Liver (tissue), 9 donors: ENCODE data around the gene RIIAD1. TPM values are rescaled to one million over a fixed set of nuclear protein-coding genes. Genes with fewer than 3 reads are reported as not detected.

Experiments used
- DNase-seq: peaks from one replicate; pipeline ENCODE4 v3.0.0-alpha.2; 2017; ENCODE audit warnings: low spot score
- H3K27ac ChIP-seq, 2 donors: one replicate each; pipeline ENCODE4 v1.7.0; 2013; ENCODE audit warnings: inconsistent platforms in 2 of 2, low read length in 2 of 2, control low read depth in 1 of 2, low read depth in 1 of 2, mild to moderate bottlenecking in 1 of 2
- H3K27me3 ChIP-seq, 4 donors: one replicate each; pipeline versions ENCODE4 v1.6.1 to v1.7.0; 2013; ENCODE audit warnings: low read length in 3 of 4, inconsistent platforms in 1 of 4, mild to moderate bottlenecking in 1 of 4, moderate library complexity in 1 of 4; ENCODE audit not compliant: control insufficient read depth in 4 of 4, insufficient read depth in 4 of 4
- H3K36me3 ChIP-seq, 4 donors: one replicate each; pipeline versions ENCODE4 v1.6.1 to v1.7.0; 2013; ENCODE audit warnings: low read length in 3 of 4, mild to moderate bottlenecking in 3 of 4, low read depth in 1 of 4, moderate library complexity in 1 of 4; ENCODE audit not compliant: control insufficient read depth in 4 of 4, insufficient read depth in 3 of 4
- H3K4me1 ChIP-seq, 4 donors: one replicate each; pipeline versions ENCODE4 v1.6.1 to v1.7.0; 2013; ENCODE audit warnings: low read length in 3 of 4, mild to moderate bottlenecking in 3 of 4, moderate library complexity in 1 of 4; ENCODE audit not compliant: control insufficient read depth in 4 of 4, insufficient read depth in 4 of 4
- H3K4me3 ChIP-seq, 3 donors: one replicate each; pipeline versions ENCODE4 v1.6.1 to v1.7.0; 2013; ENCODE audit warnings: low read length in 3 of 3, control low read depth in 1 of 3, low read depth in 1 of 3, mild to moderate bottlenecking in 1 of 3
- H3K9ac ChIP-seq, 2 donors: one replicate each; pipeline ENCODE4 v1.7.0; 2013; ENCODE audit warnings: low read length in 2 of 2, mild to moderate bottlenecking in 2 of 2, moderate library complexity in 2 of 2, control low read depth in 1 of 2, low read depth in 1 of 2
- H3K9me3 ChIP-seq, 4 donors: one replicate each; pipeline versions ENCODE4 v1.6.1 to v1.7.0; 2013; ENCODE audit warnings: low read length in 3 of 4; ENCODE audit not compliant: control insufficient read depth in 4 of 4
- ATF3 ChIP-seq: IDR thresholded peaks from 2 replicates; pipeline ENCODE4 v1.6.1; 2016; ENCODE audit warnings: antibody characterized with exemption
- EGR1 ChIP-seq, 2 donors: IDR thresholded peaks; 2 replicates each; pipeline ENCODE4 v1.6.1; 2016 to 2018; ENCODE audit warnings: antibody characterized with exemption in 2 of 2, low read depth in 2 of 2
- FOXA1 ChIP-seq: IDR thresholded peaks from 2 replicates; pipeline ENCODE4 v1.6.1; 2016; ENCODE audit warnings: antibody characterized with exemption
- FOXA2 ChIP-seq: IDR thresholded peaks from 2 replicates; pipeline ENCODE4 v1.6.1; 2016; ENCODE audit warnings: antibody characterized with exemption
- GABPA ChIP-seq, 2 donors: IDR thresholded peaks in 1 of 2; conservative IDR thresholded peaks in 1 of 2; 2 replicates each; pipeline ENCODE4 v1.6.1; 2016; ENCODE audit warnings: antibody characterized with exemption in 2 of 2, mild to moderate bottlenecking in 1 of 2, moderate library complexity in 1 of 2
- HNF4A ChIP-seq, 2 donors: conservative IDR thresholded peaks; 2 replicates each; pipeline ENCODE4 v1.6.1; 2016; ENCODE audit warnings: antibody characterized with exemption in 2 of 2, mild to moderate bottlenecking in 2 of 2
- HNF4G ChIP-seq: IDR thresholded peaks from 2 replicates; pipeline ENCODE4 v1.6.1; 2016; ENCODE audit warnings: antibody characterized with exemption
- JUND ChIP-seq, 2 donors: IDR thresholded peaks; 2 replicates each; pipeline ENCODE4 v1.6.1; 2016; ENCODE audit warnings: antibody characterized with exemption in 2 of 2
- NR2F2 ChIP-seq: IDR thresholded peaks from 2 replicates; pipeline ENCODE4 v1.6.1; 2016; ENCODE audit warnings: antibody characterized with exemption
- RAD21 ChIP-seq, 2 donors: IDR thresholded peaks; 2 replicates each; pipeline ENCODE4 v1.6.1; 2016; ENCODE audit warnings: antibody characterized with exemption in 2 of 2, mild to moderate bottlenecking in 2 of 2
- RXRA ChIP-seq, 2 donors: IDR thresholded peaks; 2 replicates each; pipeline ENCODE4 v1.6.1; 2017 to 2018; ENCODE audit warnings: antibody characterized with exemption in 2 of 2, mild to moderate bottlenecking in 1 of 2
- TAF1 ChIP-seq: conservative IDR thresholded peaks from 2 replicates; pipeline ENCODE4 v1.6.1; 2016; ENCODE audit warnings: antibody characterized with exemption, mild to moderate bottlenecking
- YY1 ChIP-seq: IDR thresholded peaks from 2 replicates; pipeline ENCODE4 v1.6.1; 2016; ENCODE audit warnings: antibody characterized with exemption, mild to moderate bottlenecking
- ZBTB33 ChIP-seq: IDR thresholded peaks from 2 replicates; pipeline ENCODE4 v1.6.1; 2016; ENCODE audit warnings: antibody characterized with exemption
- WGBS: extraction: QIAGEN DNeasy Blood & Tissue Kit; methylation state at CpG from one replicate; pipeline ENCODE4 v1.1.7; 2013; 5-methylcytosine and 5-hydroxymethylcytosine counted together
- polyA plus RNA-seq, 2 donors: library from polyadenylated mRNA; stranded (reverse) in 1 of 2; unstranded in 1 of 2; fragments of 200-250 nt in 1 of 2; fragments of >200 nt in 1 of 2; fragmentation: Nextera tagmentation in 1 of 2; extraction: Ambion mirVana in 1 of 2; gene quantifications; one replicate each; pipeline versions ENCODE4 v1.2.1 to v1.2.3, GENCODE V29; 2013 to 2015
- total RNA-seq, 2 donors: library from RNA; depleted of rRNA; stranded (reverse); fragments of >200 nt; gene quantifications; one replicate each; pipeline ENCODE4 v1.2.3, GENCODE V29; 2014
- TF ChIP-seq, protein P1 (sequence below): IDR thresholded peaks from 2 replicates; pipeline ENCODE4 v1.6.1; 2016; ENCODE audit warnings: antibody characterized with exemption, mild to moderate bottlenecking
- TF ChIP-seq, protein P2 (sequence below): IDR thresholded peaks from 2 replicates; pipeline ENCODE4 v1.6.1; 2016; ENCODE audit warnings: antibody characterized with exemption
- TF ChIP-seq, protein P3 (sequence below): fragments of 150-350 bp; IDR thresholded peaks from 2 replicates; pipeline ENCODE4 v1.5.1; 2017; ENCODE audit warnings: improper control_type of control experiment, low read depth, low read length; ENCODE audit not compliant: missing input control
- donor health status: healthy.
- donor health status: healthy.
- donor health status: healthy.
- donor health status: healthy.
- donor health status: healthy.

Gene RIIAD1
- total and polyA plus RNA-seq, 4 donors, result not detected

DNA sequence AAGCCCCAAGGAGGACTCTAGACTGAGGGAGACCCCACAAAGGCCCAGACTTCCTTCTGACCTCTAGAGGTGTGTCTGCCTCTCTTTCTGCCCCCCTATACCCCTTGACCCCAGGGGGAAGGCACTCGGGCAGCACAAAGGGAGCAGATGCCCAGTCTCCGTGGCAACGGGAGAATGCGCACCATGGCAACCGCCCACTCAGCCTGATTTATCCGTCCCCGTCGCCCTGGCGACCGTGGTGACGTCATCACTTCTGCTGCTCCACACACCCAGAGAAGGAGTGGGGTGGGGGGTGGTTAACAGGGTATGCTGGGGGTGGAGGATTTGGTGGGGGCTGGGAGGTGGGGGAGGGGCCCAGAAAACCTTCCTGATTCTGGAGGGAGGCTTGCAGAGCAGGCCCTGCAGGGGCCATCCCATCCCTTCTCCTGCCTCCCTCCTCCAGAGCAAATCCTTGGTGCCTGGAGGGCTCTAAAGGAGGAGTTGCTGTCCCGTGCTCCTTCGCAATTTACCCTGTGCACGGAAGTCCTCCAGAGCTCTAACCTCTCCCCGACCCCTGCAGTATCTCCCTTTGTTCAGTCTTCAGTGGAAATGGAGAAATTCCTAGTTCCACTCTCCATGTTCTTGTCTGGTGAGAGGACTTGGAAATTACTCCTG, 11.0 kb upstream of the RIIAD1 start (continued):
- TF ChIP-seq JUND (IDR thresholded peaks at IDR 0.05), result no peak

- Histone ChIP-seq H3K36me3 (no peaks in the 10 kb centered on the region), H3K9ac (no peak overlapping the region), H3K27ac (no peak overlapping the region), H3K9me3 (no peaks in the 10 kb centered on the region), H3K4me1 (no peaks in the 10 kb centered on the region), H3K27me3 (peaks cover 0 to 3% (median 0%) of the 10 kb centered on the region in 4 donors), H3K4me3 (no peak overlapping the region)
- DNase-seq, result no peak
- TF ChIP-seq ZBTB33, result no peak
- TF ChIP-seq GABPA (IDR thresholded peaks at IDR 0.05 in 1 of 2, conservative IDR thresholded peaks at IDR 0.05 in 1 of 2), result no peak
- TF ChIP-seq, protein P1, sequence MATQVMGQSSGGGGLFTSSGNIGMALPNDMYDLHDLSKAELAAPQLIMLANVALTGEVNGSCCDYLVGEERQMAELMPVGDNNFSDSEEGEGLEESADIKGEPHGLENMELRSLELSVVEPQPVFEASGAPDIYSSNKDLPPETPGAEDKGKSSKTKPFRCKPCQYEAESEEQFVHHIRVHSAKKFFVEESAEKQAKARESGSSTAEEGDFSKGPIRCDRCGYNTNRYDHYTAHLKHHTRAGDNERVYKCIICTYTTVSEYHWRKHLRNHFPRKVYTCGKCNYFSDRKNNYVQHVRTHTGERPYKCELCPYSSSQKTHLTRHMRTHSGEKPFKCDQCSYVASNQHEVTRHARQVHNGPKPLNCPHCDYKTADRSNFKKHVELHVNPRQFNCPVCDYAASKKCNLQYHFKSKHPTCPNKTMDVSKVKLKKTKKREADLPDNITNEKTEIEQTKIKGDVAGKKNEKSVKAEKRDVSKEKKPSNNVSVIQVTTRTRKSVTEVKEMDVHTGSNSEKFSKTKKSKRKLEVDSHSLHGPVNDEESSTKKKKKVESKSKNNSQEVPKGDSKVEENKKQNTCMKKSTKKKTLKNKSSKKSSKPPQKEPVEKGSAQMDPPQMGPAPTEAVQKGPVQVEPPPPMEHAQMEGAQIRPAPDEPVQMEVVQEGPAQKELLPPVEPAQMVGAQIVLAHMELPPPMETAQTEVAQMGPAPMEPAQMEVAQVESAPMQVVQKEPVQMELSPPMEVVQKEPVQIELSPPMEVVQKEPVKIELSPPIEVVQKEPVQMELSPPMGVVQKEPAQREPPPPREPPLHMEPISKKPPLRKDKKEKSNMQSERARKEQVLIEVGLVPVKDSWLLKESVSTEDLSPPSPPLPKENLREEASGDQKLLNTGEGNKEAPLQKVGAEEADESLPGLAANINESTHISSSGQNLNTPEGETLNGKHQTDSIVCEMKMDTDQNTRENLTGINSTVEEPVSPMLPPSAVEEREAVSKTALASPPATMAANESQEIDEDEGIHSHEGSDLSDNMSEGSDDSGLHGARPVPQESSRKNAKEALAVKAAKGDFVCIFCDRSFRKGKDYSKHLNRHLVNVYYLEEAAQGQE, result no peak
- TF ChIP-seq NR2F2, result no peak
- no peak for TF ChIP-seq ATF3
- no peak for TF ChIP-seq HNF4A (conservative IDR thresholded peaks at IDR 0.05)
- no peak for TF ChIP-seq YY1
- no peak for TF ChIP-seq RXRA (IDR thresholded peaks at IDR 0.05)
- no peak for TF ChIP-seq FOXA2
- no peak for TF ChIP-seq RAD21 (IDR thresholded peaks at IDR 0.05)
- TF ChIP-seq JUND (IDR thresholded peaks at IDR 0.05), result no peak
- TF ChIP-seq, protein P2, sequence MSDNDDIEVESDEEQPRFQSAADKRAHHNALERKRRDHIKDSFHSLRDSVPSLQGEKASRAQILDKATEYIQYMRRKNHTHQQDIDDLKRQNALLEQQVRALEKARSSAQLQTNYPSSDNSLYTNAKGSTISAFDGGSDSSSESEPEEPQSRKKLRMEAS, result no peak
- TF ChIP-seq HNF4G, result no peak
- no peak for TF ChIP-seq TAF1
- TF ChIP-seq, protein P3, sequence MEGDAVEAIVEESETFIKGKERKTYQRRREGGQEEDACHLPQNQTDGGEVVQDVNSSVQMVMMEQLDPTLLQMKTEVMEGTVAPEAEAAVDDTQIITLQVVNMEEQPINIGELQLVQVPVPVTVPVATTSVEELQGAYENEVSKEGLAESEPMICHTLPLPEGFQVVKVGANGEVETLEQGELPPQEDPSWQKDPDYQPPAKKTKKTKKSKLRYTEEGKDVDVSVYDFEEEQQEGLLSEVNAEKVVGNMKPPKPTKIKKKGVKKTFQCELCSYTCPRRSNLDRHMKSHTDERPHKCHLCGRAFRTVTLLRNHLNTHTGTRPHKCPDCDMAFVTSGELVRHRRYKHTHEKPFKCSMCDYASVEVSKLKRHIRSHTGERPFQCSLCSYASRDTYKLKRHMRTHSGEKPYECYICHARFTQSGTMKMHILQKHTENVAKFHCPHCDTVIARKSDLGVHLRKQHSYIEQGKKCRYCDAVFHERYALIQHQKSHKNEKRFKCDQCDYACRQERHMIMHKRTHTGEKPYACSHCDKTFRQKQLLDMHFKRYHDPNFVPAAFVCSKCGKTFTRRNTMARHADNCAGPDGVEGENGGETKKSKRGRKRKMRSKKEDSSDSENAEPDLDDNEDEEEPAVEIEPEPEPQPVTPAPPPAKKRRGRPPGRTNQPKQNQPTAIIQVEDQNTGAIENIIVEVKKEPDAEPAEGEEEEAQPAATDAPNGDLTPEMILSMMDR, result no peak
- no peak for TF ChIP-seq EGR1 (IDR thresholded peaks at IDR 0.05; ENCODE audit: low read depth in 2 of 2)
- TF ChIP-seq FOXA1, result no peak
- 89% methylated on average over 21 of the region's 21 CpGs for WGBS
Observed at GRCh38 chr1:151711044-151711800, 10.1 kb upstream of the RIIAD1 start.
